ENCODE measurements around the gene MFSD11.

MFSD11 gene

DNA sequence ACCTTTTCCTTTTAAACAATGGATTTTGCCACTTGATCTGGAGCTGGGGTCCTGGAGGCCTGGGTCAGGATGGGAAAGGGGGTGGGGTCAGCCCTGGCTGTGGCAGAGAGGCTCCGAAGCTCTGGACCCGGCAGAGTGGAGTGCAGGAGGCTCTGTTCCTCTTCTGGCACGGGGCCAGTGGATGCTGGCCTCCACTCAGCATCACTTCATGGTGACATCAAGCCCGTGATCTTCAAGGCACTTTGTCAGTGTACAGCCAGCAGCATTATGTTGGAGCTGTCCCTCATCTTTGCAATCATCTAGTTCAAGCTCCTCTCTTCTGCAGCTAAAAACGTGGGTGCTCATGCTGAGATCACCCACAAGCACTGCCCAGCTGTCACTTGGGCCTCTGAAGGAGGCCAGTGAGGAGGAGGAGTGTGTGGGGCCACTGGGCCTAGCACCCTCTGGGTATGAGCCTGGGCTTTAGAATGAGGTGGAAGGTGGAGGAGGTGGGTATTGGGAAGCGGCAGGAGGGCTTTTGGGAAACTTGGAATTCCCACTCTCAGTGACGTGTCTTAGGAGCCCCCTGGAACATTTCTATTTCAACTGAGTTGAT, 84.4 kb downstream of the MFSD11 start:
- TF ChIP-seq FOXP2 (optimal IDR thresholded peaks at IDR 0.05; ENCODE audit: control extremely low read depth, extremely low read length, insufficient read depth): no peak
- TF ChIP-seq EZH2 (IDR thresholded peaks at IDR 0.05): no peak
- no peak for TF ChIP-seq POLR2AphosphoS5 (IDR thresholded peaks at IDR 0.05; ENCODE audit: borderline replicate concordance, low read depth, low read length)
- no peak overlapping the region for H3K4me3 ChIP-seq
- no peaks in the 10 kb centered on the region for H3K36me3 ChIP-seq (ENCODE audit: insufficient read depth, low read length)
- no peak for DNase-seq (ENCODE audit: low read depth, low spot score)
- no peaks in the 10 kb centered on the region for H3K9me3 ChIP-seq (ENCODE audit: low read depth, low read length)
- no peak overlapping the region for H3K9ac ChIP-seq (ENCODE audit: insufficient read length)
- H3K27ac ChIP-seq: no peak overlapping the region

DNA sequence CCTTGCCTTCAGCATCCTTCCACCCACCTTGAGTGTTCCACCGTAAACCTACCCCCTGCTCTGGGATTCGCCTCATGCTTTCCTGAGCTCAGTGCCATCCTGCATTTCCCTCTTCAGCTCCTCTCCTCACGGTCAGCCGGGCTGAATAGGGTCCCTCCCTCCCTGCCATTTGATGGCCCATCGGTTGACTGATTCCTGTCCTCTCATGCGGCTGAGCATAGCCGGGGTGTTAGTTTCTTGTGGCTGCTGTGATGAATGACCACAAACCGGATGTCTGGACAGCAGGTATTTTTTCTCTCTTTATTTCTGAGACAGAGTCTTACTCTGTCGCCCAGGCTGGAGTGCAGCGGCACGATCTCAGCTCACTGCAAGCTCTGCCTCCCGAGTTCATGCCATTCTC, 86.2 kb downstream of the MFSD11 start:
- Histone ChIP-seq H3K36me3 (ENCODE audit: insufficient read depth, low read length) (no peaks in the 10 kb centered on the region), H3K9ac (ENCODE audit: insufficient read length) (no peak overlapping the region), H3K4me3 (no peak overlapping the region), H3K9me3 (ENCODE audit: low read depth, low read length) (no peaks in the 10 kb centered on the region), H3K27ac (no peak overlapping the region)
- TF ChIP-seq FOXP2 (optimal IDR thresholded peaks at IDR 0.05; ENCODE audit: control extremely low read depth, extremely low read length, insufficient read depth) (no peak), POLR2AphosphoS5 (IDR thresholded peaks at IDR 0.05; ENCODE audit: borderline replicate concordance, low read depth, low read length) (no peak), EZH2 (IDR thresholded peaks at IDR 0.05) (no peak)
- DNase-seq (ENCODE audit: low read depth, low spot score): no peak

GRCh38 chr17:76826330-76827068, 88.6 kb downstream of the MFSD11 start:
- no peak overlapping the region for H3K4me3 ChIP-seq
- H3K9me3 ChIP-seq (ENCODE audit: low read depth, low read length): no peaks in the 10 kb centered on the region
- no peaks in the 10 kb centered on the region for H3K36me3 ChIP-seq (ENCODE audit: insufficient read depth, low read length)
- no peak for DNase-seq (ENCODE audit: low read depth, low spot score)
- TF ChIP-seq FOXP2 (optimal IDR thresholded peaks at IDR 0.05; ENCODE audit: control extremely low read depth, extremely low read length, insufficient read depth) (no peak), POLR2AphosphoS5 (IDR thresholded peaks at IDR 0.05; ENCODE audit: borderline replicate concordance, low read depth, low read length) (no peak), EZH2 (IDR thresholded peaks at IDR 0.05) (no peak)
- H3K9ac ChIP-seq (ENCODE audit: insufficient read length): no peak overlapping the region
- H3K27ac ChIP-seq: no peak overlapping the region

GRCh38 chr17:76827736-76828135, 89.8 kb downstream of the MFSD11 start:
- no peak for DNase-seq (ENCODE audit: low read depth, low spot score)
- Histone ChIP-seq H3K36me3 (ENCODE audit: insufficient read depth, low read length) (no peaks in the 10 kb centered on the region), H3K9me3 (ENCODE audit: low read depth, low read length) (no peaks in the 10 kb centered on the region), H3K9ac (ENCODE audit: insufficient read length) (no peak overlapping the region), H3K4me3 (no peak overlapping the region), H3K27ac (no peak overlapping the region)
- TF ChIP-seq EZH2 (IDR thresholded peaks at IDR 0.05): no peak
- TF ChIP-seq FOXP2 (optimal IDR thresholded peaks at IDR 0.05; ENCODE audit: control extremely low read depth, extremely low read length, insufficient read depth): no peak
- TF ChIP-seq POLR2AphosphoS5 (IDR thresholded peaks at IDR 0.05; ENCODE audit: borderline replicate concordance, low read depth, low read length): no peak

All from SK-N-MC (cell line).